ENCODE measurements around the gene RASSF4.

DNA sequence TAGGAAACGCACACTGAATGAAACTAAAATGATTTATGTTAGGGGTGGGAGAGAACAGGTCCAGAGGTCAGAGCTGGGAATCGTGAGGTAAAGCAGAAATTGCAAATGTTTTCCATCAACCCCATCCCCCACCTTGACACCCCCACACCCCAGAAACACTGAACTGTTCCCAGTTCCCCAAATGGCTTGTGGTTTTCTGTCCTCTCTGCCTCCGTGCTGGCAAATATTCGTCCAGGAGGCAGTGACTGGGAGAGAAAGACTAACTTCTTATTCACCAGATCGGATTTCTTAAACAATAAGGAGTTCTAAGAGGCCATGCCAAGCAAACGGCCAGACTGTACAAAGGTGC is 730 bp upstream of the RASSF4 start:
- TF ChIP-seq, protein P1, sequence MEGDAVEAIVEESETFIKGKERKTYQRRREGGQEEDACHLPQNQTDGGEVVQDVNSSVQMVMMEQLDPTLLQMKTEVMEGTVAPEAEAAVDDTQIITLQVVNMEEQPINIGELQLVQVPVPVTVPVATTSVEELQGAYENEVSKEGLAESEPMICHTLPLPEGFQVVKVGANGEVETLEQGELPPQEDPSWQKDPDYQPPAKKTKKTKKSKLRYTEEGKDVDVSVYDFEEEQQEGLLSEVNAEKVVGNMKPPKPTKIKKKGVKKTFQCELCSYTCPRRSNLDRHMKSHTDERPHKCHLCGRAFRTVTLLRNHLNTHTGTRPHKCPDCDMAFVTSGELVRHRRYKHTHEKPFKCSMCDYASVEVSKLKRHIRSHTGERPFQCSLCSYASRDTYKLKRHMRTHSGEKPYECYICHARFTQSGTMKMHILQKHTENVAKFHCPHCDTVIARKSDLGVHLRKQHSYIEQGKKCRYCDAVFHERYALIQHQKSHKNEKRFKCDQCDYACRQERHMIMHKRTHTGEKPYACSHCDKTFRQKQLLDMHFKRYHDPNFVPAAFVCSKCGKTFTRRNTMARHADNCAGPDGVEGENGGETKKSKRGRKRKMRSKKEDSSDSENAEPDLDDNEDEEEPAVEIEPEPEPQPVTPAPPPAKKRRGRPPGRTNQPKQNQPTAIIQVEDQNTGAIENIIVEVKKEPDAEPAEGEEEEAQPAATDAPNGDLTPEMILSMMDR (IDR thresholded peaks at IDR 0.05), result no peak
- TF ChIP-seq POLR2A (IDR thresholded peaks at IDR 0.05), result no peak

Measured in heart left ventricle (tissue), 13 donors.